ENCODE data around the gene GPBP1L1.
"Not testable (repeated sequence)": the region's sequence is repeated elsewhere in the genome, so short reads cannot be mapped to it uniquely, and the experiment has no call there.

Gene GPBP1L1

DNA sequence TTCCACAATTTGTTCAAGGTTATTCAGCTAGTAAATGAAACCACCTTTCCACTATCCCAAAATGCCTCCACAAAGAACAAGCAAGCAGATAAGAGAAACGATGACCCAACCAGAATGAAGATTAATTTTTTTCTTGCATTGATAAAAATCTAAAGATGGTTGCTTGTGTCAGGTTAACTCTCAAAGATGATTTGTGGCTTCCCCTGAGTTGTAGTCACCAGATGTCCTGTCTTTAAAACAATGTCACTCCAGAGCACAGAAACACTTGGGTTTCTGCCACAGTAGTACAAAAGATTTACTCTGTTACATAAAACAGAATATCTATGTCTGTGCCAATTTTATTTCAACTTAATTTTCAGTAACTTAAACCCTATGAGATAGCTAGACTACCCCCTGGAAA, 51.1 kb downstream of the GPBP1L1 start:
- DNase-seq (ENCODE audit: low read depth in 2 of 2): no peak

DNA sequence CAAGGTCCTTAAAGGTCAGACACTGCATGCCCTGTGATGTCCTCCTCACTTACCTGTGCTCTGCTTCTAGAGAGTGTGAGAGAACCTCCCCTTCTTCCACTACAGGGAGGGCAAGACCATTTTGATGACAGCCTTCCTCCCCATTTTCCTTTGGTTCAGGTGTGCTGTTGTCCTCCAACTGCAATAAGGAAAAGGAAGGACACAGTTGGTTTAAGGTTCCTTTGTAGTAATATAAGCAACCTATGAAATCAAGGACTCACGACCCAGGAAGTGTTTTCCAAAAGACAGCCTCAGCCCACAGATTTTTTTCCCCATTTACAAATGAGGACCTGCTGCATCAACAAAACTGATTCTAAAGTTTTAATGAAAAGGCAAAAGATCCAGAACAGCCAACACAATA, 55.9 kb downstream of the GPBP1L1 start:
- DNase-seq (ENCODE audit: low read depth in 2 of 2): no peak

DNA sequence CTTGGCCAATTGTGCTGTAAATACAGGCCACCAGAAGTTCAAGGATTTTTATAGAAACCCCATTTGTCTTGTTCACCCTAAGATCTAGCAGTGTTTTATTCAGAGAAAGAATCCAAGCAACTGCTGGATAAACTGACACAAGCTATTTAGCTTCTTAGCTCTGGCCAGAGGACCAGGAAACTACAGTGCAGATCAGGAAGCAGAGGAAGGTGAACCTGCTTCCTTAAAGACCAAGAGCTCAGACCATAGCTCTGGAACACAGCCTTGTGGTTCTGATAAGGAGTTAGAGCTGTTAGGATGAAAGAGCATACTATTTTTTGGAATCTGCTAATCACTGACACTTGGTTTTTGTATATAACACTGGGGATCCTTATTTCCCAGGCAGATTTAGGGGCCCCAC, 57.3 kb downstream of the GPBP1L1 start:
- no peak for DNase-seq (ENCODE audit: low read depth in 2 of 2)

DNA sequence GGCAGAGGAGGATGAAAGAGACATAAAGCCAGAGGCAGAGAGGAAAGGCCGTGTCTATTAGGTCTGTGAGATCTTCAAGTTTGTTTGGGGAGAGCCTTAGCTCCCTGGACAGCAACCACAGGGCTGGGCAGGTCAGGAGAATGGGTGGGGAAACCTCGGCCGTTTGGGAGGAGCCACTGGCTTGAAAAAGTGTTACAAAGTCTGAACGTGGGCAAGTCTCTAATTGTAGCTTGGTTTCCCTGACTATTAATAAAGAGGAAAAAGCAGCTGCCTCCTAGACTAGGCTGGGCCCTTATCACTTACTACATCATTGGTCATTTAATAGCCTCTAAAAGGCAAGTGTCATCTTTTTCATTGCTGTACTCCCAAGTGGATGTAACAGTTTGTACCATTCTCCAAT, 62.4 kb downstream of the GPBP1L1 start, which contains the start of gene CCDC17:
Gene CCDC17, minus strand, starts transcription at position 83 of the 400 bp plus-strand sequence. CDS start 145 bp downstream, outside the sequence.
- no peak for DNase-seq (ENCODE audit: low read depth in 2 of 2)

DNA sequence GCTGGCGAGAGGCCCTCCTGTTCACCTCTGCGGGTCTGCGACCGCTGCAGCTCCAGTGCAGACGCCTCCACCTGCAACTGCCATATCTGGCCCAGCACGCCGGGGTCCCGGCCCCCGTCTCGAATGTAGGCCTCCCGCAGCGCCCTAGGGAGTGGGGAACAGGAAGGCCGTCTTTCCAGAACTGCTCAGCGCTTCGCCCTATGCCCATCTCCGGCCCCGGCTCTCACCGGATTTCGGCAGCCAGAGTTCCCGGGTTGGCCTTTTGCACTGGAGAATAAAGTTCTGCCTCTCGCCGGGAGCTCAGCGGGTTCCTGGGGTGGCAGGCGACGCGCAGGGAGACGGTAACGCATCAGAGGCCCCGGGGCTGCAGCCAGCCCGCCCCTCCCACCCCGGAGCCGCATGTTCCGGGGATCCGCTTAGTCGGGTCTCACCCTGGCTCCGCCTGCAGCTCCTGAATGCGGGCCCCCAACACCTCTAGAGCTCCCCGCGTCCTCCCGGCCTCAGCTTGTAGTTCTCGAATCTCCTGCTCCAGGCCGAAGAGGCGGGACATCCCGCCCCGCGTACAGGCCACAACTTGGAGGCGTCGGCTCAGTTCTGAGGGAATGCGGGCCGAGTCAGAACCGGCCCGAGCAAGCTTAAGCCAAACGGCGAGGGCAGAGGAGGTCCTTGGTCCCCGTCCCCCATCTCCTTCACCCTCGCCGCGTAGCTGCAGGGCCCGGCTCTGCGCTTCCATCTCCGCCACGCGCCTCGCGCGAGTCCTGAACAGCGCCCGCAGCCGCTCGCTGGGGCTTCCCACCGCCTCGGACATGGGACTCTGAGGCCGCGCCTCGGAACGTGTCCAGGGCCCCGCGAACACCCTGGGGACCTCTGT, 63.6 kb downstream of the GPBP1L1 start:
- DNase-seq (ENCODE audit: low read depth in 2 of 2): no peak

DNA sequence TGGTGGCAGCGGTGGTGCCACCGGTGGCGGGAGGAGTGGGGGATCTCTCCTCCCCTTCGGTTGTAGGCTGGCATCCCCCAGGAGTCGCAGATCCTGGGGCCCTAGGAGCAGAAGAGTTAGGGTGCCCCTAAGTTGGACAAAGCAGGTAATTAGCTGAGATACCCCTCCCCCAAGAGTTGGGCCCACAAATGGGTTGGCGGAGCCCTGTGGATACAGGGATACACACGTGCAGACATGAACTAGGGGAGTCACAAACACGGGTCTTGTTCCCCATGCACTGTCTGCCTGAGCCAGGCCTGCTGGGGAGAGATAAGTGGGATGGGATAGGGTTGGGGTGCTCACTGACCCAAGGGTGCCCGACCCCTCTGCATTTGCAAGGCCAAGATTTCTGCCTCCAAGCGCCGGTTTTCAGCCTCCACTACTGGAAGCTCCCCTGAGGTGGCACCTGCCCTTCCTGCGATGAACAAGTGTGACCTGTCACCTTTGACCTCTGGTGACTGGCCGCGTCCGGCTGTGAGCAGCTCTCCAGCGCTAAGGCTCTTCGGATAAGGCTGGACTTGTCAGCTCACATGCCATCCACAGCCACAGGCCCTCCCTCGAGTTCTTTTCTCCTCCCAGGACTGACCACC, 64.3 kb downstream of the GPBP1L1 start:
- no peak for DNase-seq (ENCODE audit: low read depth in 2 of 2)

DNA sequence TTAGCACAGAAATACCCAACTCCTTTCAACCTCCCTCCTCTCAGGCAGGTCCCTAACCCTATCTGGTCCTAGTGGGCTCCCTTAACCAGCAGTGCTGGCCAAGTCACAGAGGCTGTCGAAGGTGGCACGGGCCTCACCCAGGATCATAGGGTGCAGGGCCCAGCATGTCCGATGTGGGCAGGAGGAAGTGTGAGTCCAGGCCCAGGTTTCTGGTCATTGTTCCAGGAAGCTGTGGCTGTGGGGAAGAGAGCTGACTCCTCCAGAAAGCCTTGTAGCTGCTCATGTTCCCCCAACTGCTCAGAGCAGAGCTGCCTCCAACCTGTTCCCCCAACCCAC, 64.9 kb downstream of the GPBP1L1 start:
- DNase-seq (ENCODE audit: low read depth in 2 of 2): no peak

DNA sequence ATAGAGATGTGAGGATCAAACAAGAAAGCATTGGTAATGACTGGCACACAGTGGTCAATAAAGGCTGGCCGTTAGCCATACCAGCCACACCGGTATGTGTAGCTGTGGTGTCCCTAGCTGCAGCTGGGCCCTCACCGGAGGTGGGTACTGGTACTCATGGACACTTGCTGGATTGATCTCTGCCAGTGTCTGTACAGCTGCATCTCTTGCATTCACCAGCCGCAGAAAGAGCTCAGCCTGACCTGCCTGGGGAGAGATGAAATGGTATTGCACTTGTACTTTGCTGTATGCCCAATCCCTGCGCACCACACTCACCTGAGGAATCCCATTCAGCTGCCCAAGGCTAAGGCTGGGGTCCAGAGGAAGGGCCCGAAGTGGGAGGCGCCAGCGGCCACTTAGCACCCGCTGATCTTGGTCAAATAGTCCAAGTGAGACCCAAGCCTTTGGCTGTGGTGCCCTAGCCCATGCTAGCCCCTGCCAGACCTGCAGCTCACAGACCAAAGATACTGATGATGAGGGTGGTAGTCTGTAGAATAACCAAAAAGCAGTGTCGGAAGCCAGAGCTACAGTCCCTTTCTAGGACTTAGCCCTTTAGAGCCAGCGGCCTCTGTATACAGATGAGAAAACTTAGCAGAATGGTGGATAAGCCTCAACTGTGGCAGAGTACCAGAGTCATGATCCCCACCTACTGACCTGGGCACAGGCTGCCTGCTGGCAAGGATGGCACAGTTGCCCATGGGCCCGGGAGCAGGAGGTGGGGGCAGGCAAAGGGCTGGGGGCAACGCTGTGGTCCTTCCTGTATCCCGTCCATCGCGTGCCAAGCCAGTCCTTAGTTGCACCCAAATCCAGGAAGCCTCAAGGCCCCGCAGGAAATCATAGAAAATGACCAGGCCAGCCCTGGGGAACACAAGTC, 65.5 kb downstream of the GPBP1L1 start:
- no peak for DNase-seq (ENCODE audit: low read depth in 2 of 2)

DNA sequence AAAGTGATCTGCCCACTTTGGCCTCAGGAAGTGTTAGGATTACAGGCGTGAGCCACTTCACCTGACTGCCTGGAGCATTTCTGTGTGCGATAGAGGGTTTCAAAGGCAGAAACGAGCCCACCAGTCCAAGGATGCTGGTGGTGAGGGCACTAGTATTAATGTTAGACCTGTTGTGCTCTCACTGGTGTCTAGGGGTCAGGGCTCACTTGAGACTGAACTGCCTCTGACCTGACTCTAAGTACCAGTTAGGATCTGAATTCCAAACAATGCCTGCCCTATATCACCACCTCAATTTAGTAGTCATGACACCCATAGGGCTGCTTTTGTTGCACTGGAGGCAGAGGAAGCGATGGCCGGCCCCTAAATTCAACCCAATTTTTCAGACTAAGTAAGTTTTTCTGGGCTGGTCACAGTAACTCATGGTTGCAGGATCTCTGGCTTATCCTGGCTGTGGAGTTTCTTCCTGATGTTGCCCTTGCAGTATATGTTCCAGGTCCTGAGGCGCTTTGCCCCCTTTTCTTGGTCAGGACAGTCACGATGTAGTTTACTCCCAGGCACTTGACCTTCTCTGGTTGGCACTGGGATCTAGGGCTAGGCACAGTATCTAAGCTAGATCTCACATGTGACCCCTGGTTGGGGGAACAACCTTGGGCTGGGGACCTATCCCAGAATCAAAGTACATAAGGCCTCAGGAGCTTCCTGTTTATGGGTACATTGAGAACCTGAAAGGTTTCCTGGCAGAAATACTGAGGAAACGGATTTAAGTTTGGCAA, 67.0 kb downstream of the GPBP1L1 start:
- DNase-seq (ENCODE audit: low read depth in 2 of 2): no peak

DNA sequence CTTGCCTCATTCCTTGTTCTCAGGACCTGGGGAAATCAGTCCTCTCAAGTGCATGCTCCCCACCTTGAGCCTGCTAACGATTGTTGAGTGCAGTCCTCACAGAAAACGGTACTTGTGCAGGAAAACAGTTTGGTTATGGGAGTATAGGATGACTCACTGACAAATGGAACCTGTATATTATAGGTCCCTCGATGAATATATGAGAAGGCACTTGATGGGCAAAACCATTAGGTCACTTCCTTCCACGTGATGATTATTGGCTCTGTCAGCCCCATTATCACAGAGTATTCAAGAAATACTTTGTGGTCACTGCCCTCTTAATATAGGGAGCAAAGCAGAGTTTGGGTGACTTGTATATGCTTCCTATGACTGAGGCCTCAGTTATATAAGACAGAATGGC, 68.7 kb downstream of the GPBP1L1 start:
- DNase-seq (ENCODE audit: low read depth in 2 of 2): no peak

DNA sequence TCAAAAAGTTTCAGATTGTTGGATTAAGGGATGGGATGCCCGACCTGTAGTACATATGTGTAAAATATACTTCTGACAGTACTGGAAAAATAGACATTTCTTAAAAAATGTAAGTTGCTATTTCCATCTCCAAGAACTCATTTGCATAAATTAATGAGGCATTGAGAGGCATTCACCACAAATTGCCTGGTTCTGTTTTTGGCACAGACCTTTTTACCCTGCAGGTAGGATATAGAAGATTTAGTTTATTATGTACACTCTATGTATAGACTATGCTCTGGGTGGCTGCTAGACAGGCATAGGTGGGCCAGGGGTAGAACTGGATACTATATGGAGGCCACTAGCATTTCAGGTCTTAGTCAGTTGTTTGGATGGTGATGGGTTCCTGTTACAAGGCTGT, 70.4 kb downstream of the GPBP1L1 start:
- no peak for DNase-seq (ENCODE audit: low read depth in 2 of 2)

DNA sequence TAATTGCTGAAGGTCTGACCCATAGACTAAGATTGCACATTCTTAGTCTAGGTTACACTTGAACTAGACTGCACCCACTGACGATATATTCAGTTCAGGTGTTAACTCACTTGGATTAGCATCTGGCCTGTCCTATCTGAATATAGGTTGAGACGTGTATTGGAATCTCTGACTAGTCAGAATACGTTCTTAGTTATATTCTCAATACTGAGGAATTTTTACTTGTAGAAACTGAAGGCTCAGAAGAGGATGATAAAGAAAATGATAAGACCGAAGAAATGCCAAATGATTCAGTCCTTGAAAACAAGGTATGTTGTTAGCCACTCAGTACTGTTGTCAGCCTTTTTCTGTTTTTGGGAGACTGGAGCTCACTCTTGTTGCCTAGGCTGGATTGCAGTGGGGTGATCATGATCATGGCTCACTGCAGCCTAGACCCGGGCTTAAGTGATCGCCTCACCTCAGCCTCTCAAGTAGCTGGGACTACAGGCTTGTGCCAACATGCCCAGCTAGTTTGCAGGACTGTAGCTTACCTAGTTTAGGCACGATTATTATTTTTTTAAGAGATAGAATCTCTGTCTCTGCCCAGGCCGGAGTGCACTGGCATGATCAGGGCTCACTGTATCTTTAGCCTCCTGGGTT, 73.3 kb downstream of the GPBP1L1 start:
- DNase-seq (ENCODE audit: low read depth in 2 of 2): no peak

DNA sequence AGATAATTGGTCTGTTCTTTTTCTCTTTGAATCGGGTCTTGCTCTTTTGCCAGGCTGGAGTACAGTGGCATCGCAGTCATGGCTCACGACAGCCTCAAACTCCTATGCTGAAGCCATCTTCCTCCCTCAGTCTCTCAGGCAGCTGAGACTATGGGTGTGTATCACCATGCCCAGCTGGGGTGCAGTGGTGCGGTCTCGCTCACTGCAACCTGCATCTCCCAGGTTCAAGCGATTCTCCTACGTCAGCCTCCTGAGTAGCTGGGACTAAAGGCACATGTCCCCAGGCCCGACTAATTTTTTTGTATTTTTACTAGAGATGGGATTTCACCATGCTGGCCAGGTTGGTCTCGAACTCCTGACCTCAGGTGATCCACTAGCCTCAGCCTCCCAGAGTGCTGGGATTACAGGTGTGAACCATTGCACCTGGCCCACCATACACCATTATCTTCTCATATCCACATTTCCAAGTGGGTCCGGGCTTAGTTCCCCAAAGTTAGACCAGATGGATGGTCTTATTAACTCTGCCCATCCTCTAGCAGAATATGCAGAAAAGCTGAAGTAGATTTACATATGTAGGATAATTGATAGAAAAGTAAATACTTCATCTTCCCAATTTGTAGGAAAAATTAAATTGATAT, 75.6 kb downstream of the GPBP1L1 start:
- no peak for DNase-seq (ENCODE audit: low read depth in 2 of 2)

DNA sequence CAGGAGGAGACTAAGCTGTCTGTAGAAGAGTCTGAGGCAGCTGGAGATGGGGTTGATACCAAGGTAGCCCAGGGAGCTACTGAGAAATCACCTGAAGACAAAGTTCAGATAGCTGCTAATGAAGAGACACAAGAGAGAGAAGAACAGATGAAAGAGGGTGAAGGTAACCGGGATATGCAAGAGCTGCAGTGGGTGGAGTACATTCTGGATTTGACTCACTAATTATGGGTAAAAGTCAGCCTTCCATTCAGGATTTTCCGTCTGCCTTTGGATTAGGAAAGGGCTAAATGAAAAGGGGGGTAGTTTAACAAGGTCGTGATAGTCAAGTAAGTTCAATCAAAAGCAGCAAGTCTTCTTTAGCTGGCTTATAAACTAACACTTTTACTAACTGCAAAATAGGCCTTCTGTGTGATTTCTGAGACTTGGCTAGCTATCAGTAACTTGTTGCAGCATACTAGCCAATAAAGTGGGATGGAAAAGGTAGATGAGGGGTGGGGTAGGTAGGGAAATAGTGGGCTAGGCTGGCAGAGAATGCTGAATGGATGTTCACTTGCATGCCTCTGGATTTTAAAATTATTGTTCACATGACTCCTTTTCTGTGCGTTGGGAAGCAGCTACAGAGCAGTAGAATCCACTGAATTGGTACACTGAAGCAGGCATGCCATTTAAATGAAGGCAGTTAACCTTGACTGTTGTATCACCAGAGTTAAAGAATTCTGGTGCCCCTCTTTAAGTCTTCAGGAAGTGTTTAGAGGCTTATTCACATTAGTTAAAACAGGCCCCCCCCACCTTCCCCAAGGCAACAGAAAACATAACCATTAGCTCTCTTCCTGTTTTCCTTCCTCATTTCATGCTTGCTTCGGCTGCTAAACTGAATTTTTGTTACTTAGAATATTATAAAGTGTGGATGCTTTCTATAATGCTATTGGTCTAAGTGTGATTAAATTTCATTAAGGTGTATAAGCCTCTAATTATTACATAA, 77.9 kb downstream of the GPBP1L1 start:
- DNase-seq (ENCODE audit: low read depth in 2 of 2): no peak

DNA sequence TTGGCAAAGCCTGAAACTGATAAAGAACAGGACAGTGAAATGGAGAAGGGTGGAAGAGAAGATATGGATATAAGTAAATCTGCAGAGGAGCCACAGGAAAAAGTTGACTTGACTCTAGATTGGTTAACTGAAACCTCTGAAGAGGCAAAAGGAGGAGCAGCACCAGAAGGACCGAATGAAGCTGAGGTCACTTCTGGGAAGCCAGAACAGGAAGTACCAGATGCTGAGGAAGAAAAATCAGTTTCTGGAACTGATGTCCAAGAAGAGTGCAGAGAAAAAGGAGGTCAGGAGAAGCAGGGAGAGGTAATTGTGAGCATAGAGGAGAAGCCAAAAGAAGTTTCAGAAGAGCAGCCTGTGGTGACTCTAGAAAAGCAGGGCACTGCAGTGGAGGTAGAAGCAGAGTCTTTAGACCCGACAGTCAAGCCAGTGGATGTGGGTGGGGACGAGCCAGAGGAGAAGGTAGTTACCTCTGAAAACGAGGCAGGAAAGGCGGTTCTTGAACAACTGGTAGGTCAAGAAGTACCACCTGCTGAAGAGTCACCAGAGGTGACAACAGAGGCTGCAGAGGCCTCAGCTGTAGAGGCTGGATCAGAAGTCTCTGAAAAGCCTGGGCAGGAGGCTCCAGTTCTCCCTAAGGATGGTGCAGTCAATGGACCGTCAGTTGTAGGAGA, 78.8 kb downstream of the GPBP1L1 start:
- no peak for DNase-seq (ENCODE audit: low read depth in 2 of 2)

DNA sequence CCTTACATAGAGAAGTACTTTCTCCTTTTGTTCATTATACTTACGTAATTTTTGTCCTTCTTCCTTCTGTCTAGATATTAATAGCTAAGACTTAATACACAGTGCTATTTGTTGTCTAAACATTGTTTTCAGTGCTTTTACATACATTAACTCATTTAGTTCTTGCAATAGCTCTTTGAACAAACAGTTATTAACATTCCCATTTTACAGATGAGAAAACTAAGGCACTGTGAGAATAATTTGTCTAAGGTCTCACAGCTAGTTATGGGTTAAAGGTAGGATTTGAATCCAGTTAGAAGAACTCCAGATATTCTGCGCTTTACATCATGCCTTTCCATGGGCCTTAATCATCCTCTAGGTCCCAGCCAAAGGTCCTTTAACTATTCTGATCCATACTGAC, 82.1 kb downstream of the GPBP1L1 start:
- DNase-seq (ENCODE audit: low read depth in 2 of 2): no peak

DNA sequence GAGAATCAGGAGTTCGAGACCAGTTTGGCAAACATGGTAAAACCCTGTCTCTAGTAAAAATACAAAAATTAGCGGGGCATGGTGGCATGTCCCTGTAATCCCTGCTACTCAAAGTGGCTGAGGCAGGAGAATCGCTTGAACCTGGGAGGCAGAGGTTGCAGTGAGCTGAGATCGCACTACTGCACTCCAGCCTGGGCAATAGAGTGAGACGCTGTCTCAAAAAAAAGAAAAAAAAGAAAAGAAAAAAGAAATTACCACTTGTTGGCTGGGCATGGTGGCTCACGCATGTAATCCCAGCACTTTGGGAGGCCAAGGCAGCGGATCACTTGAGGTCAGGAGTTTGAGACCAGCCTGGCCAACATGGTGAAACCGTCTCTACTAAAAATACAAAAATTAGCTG, 89.6 kb downstream of the GPBP1L1 start:
- not testable (repeated sequence) for DNase-seq (ENCODE audit: low read depth in 2 of 2)

DNA sequence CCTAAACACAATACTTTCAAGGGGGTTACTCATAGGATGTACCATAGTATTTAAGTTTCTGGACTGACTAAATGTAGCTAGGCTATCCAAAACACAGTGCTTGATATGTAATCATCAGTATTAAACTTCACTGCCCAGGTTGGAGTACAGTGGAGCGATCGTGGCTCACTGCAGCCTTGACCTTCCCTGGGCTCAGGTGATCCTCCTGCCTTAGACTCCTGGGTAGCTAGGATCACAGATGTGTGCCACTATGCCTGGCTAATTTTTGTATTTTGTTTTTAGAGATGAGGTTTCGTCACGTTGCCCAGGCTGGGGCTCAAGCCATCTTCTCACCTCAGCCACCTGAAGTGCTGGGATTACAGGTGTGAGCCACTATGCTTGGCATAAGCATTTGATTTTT, 91.9 kb downstream of the GPBP1L1 start:
- DNase-seq (ENCODE audit: low read depth in 2 of 2): no peak

DNA sequence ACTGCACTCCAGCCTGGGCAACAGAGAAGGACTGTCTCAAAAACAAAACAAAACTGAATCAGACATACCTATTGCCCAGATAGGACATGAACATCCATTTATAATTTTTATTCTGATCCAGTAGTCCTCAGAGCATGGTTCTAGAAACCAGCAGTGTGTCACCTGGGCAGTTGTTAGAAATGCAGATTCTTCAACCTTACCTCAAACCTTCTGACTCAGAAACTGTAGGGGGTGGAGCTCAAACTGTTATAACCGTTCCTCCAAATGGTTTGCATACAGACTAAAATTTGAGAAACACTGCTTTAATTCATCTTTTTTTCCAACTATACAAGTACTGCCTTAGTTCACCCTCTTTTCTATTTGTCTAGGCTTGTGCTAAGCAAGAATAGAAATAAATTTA, 96.5 kb downstream of the GPBP1L1 start:
- no peak for DNase-seq (ENCODE audit: low read depth in 2 of 2)
